ENCODE data around the gene YAP1.

Gene YAP1

GRCh38 chr11:102116453-102117205, 6.4 kb downstream of the YAP1 start:
- intact Hi-C loops (cut with DNase I), result no loop called here
- no peak for DNase-seq

- intact Hi-C loops (cut with DNase I), result no loop called here
Observed at GRCh38 chr11:102117472-102118113, 7.3 kb downstream of the YAP1 start.

GRCh38 chr11:102118937-102119336, 8.7 kb downstream of the YAP1 start:
- intact Hi-C loops (cut with DNase I), result no loop called here
- no peak for DNase-seq

More at GRCh38 chr11:102117472-102118113, 7.3 kb downstream of the YAP1 start:
- no peak for DNase-seq

- no peak for DNase-seq
- intact Hi-C loops (cut with DNase I), result no loop called here
Observed at GRCh38 chr11:102119997-102120396, 9.8 kb downstream of the YAP1 start.

GRCh38 chr11:102120437-102120973, 10.3 kb downstream of the YAP1 start:
- intact Hi-C loops (cut with DNase I), result no loop called here

GRCh38 chr11:102121329-102121728, 11.1 kb downstream of the YAP1 start:
- DNase-seq, result peak in 1 of 10 donors; percentile 42
- intact Hi-C loops (cut with DNase I), result no loop called here

More at GRCh38 chr11:102120437-102120973, 10.3 kb downstream of the YAP1 start:
- no peak for DNase-seq

- DNase-seq, result peak in 1 of 10 donors; percentile 23
- intact Hi-C loops (cut with DNase I), result no loop called here
Observed at GRCh38 chr11:102134597-102134996, 24.4 kb downstream of the YAP1 start.

GRCh38 chr11:102135256-102135655, 25.0 kb downstream of the YAP1 start:
- intact Hi-C loops (cut with DNase I), result no loop called here
- DNase-seq, result no peak

GRCh38 chr11:102138223-102138622, 28.0 kb downstream of the YAP1 start:
- DNase-seq, result no peak
- intact Hi-C loops (cut with DNase I), result no loop called here

- no peak for DNase-seq
- intact Hi-C loops (cut with DNase I), result no loop called here
Observed at GRCh38 chr11:102138670-102139069, 28.4 kb downstream of the YAP1 start.

- DNase-seq, result peak in 1 of 10 donors; percentile 33
- intact Hi-C loops (cut with DNase I), result no loop called here
Observed at GRCh38 chr11:102139081-102139498, 28.8 kb downstream of the YAP1 start.

GRCh38 chr11:102142333-102142732, 32.1 kb downstream of the YAP1 start:
- intact Hi-C loops (cut with DNase I), result no loop called here
- DNase-seq, result no peak

GRCh38 chr11:102143867-102144266, 33.6 kb downstream of the YAP1 start:
- intact Hi-C loops (cut with DNase I), result no loop called here

GRCh38 chr11:102144357-102145355, 34.4 kb downstream of the YAP1 start:
- intact Hi-C loops (cut with DNase I), result no loop called here
- DNase-seq, result no peak

More at GRCh38 chr11:102143867-102144266, 33.6 kb downstream of the YAP1 start:
- no peak for DNase-seq

- intact Hi-C loops (cut with DNase I), result no loop called here
- DNase-seq, result no peak
Observed at GRCh38 chr11:102147015-102147414, 36.8 kb downstream of the YAP1 start.

- intact Hi-C loops (cut with DNase I), result no loop called here
- no peak for DNase-seq
Observed at GRCh38 chr11:102147632-102148031, 37.4 kb downstream of the YAP1 start.

GRCh38 chr11:102148059-102148458, 37.8 kb downstream of the YAP1 start:
- intact Hi-C loops (cut with DNase I), result no loop called here
- DNase-seq, result no peak

- no peak for DNase-seq
- intact Hi-C loops (cut with DNase I), result no loop called here
Observed at GRCh38 chr11:102151784-102152525, 41.7 kb downstream of the YAP1 start.

GRCh38 chr11:102153082-102153481, 42.8 kb downstream of the YAP1 start:
- intact Hi-C loops (cut with DNase I), result no loop called here
- no peak for DNase-seq

- no peak for DNase-seq
- intact Hi-C loops (cut with DNase I), result no loop called here
Observed at GRCh38 chr11:102154806-102155205, 44.6 kb downstream of the YAP1 start.

All from posterior cingulate gyrus (tissue), 11 donors.